NCI-H2107 (cell line): ENCODE measurements around the gene LTB.
A peak's percentile ranks its signal among the peaks of the same experiment; 100 is the strongest.

ENCODE experiments used
- DNase-seq: peaks from one replicate; lab custom pipeline; 2025; lab: John Stamatoyannopoulos, UW

The LTB gene

GRCh38 chr6:31582230-31582643, at the start of gene LTB:
TSS of gene LTB (minus strand) at chr6:31582424. CDS start at chr6:31582417, 7 bp downstream.
- no peak for DNase-seq

- DNase-seq: no peak
These were observed 49.6 kb upstream of the LTB start for GRCh38 chr6:31631681-31632278.

GRCh38 chr6:31631209-31631608, 49.0 kb upstream of the LTB start:
- no peak for DNase-seq

- DNase-seq: no peak
These were observed 48.1 kb upstream of the LTB start for GRCh38 chr6:31630177-31630934.

GRCh38 chr6:31629014-31629413, 46.8 kb upstream of the LTB start:
- DNase-seq: no peak

- no peak for DNase-seq
These were observed 45.6 kb upstream of the LTB start for GRCh38 chr6:31627690-31628287.

GRCh38 chr6:31626952-31627351, 44.7 kb upstream of the LTB start:
- DNase-seq: no peak

- no peak for DNase-seq
These were observed 41.8 kb upstream of the LTB start for GRCh38 chr6:31624070-31624469.

GRCh38 chr6:31622684-31623091, 40.5 kb upstream of the LTB start:
- DNase-seq: no peak

- no peak for DNase-seq
These were observed 39.8 kb upstream of the LTB start for GRCh38 chr6:31621991-31622390.

GRCh38 chr6:31621320-31621939, 39.2 kb upstream of the LTB start:
- no peak for DNase-seq

- DNase-seq: no peak
These were observed 38.5 kb upstream of the LTB start, which contains the start of gene PRRC2A for GRCh38 chr6:31620586-31621319. TSS of gene PRRC2A (plus strand) at chr6:31620715. CDS start at chr6:31622790, 2,075 bp downstream.

GRCh38 chr6:31619805-31620585, 37.8 kb upstream of the LTB start:
- DNase-seq: peak; percentile 84

GRCh38 chr6:31617010-31617409, 34.8 kb upstream of the LTB start:
- DNase-seq: no peak

GRCh38 chr6:31615748-31616147, 33.5 kb upstream of the LTB start:
- no peak for DNase-seq

- no peak for DNase-seq
These were observed 32.7 kb upstream of the LTB start, which contains the start of gene AIF1 for GRCh38 chr6:31614684-31615578. TSS of gene AIF1 (plus strand) at chr6:31615234. CDS start at chr6:31615330, 96 bp downstream.

GRCh38 chr6:31614075-31614619, 31.9 kb upstream of the LTB start:
- DNase-seq: no peak

GRCh38 chr6:31610968-31611367, 28.7 kb upstream of the LTB start:
- DNase-seq: no peak

GRCh38 chr6:31609519-31610406, 27.5 kb upstream of the LTB start:
- DNase-seq: no peak
